HL-60 (cell line): Measurements from ENCODE around the gene POLG.

Source experiments
- DNase-seq, 2 experiments: peaks; one replicate each; pipeline ENCODE4 v3.0.0-alpha.2; 2010 to 2020; ENCODE audit warnings: low read depth in 1 of 2, low spot score in 1 of 2
- H3K27ac ChIP-seq: fragments of 250-450 bp; sonication (Bioruptor Pico); replicated peaks from 2 replicates; pipeline ENCODE4 v1.5.1; 2020; ENCODE audit warnings: mild to moderate bottlenecking, moderate library complexity
- H3K27me3 ChIP-seq: fragments of 250-450 bp; sonication (Bioruptor Pico); 2 replicates; pipeline ENCODE4 v1.5.1; 2021; ENCODE audit warnings: mild to moderate bottlenecking, moderate library complexity; ENCODE audit not compliant: insufficient read depth, poor library complexity, severe bottlenecking
- H3K4me3 ChIP-seq: replicated peaks from 2 replicates; pipeline ENCODE4 v1.5.1; 2011; ENCODE audit warnings: mild to moderate bottlenecking, control low read depth, low read length; ENCODE audit not compliant: insufficient read depth
- GABPA ChIP-seq: IDR thresholded peaks from 2 replicates; pipeline ENCODE4 v1.6.1; 2012; ENCODE audit warnings: low read depth
- POLR2AphosphoS5 ChIP-seq: IDR thresholded peaks from 2 replicates; pipeline ENCODE4 v1.6.1; 2012; ENCODE audit warnings: low read depth
- REST ChIP-seq: IDR thresholded peaks from 2 replicates; pipeline ENCODE4 v1.6.1; 2012; ENCODE audit warnings: low read depth; ENCODE audit not compliant: insufficient replicate concordance
- SPI1 ChIP-seq: IDR thresholded peaks from 2 replicates; pipeline ENCODE4 v1.6.1; 2012; ENCODE audit warnings: low read depth, mild to moderate bottlenecking, borderline replicate concordance
- TF ChIP-seq, protein P1 (sequence below): IDR thresholded peaks from one replicate; pipeline ENCODE4 v1.5.1; 2011; ENCODE audit warnings: low read length, control low read depth, inconsistent platforms; ENCODE audit not compliant: insufficient read depth

The POLG gene

DNA sequence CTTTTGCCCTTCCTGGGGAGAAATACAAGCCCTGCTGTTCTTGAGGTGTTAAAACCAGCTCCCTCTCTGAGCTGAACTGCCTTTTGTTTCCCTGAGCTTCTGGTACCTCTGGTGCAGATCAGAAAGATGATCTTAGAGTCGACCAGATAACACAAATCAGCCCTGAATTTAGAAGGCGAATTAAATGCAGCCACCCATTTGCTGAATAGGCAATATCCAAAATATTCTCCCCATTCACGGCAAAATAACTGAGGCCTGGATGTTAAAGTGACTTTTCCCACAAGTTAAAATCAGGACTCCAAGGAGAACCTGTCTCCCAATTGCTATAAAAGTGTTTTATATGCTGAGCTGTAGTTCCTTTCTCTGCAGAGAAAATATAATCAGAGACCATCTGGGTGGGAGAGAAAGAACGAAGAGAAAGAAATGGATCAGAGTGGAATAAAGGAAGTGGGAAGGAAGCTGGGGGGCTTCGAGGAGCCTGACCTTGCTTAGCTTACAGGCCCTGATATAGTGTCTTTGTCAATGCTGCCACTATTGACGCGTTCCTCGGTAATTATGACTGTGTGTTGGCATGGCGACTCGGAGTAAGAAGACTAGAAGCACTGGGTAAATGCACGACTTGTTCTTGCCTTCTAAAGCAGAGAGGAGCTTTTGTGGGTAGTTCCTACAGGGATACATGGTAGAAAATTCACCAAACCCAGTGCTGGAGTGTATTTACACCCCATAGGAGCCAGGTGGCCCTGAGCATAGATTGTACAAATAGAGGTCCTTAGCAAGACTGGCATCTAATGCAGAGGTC, 47.5 kb upstream of the POLG start:
- Histone ChIP-seq H3K27ac (no peak overlapping the region), H3K27me3 (peaks cover 32% of the 10 kb centered on the region), H3K4me3 (no peak overlapping the region)
- TF ChIP-seq, protein P1, sequence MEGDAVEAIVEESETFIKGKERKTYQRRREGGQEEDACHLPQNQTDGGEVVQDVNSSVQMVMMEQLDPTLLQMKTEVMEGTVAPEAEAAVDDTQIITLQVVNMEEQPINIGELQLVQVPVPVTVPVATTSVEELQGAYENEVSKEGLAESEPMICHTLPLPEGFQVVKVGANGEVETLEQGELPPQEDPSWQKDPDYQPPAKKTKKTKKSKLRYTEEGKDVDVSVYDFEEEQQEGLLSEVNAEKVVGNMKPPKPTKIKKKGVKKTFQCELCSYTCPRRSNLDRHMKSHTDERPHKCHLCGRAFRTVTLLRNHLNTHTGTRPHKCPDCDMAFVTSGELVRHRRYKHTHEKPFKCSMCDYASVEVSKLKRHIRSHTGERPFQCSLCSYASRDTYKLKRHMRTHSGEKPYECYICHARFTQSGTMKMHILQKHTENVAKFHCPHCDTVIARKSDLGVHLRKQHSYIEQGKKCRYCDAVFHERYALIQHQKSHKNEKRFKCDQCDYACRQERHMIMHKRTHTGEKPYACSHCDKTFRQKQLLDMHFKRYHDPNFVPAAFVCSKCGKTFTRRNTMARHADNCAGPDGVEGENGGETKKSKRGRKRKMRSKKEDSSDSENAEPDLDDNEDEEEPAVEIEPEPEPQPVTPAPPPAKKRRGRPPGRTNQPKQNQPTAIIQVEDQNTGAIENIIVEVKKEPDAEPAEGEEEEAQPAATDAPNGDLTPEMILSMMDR = no peak
- TF ChIP-seq POLR2AphosphoS5 (no peak), SPI1 (no peak), REST (no peak), GABPA (no peak)
- no peak for DNase-seq

DNA sequence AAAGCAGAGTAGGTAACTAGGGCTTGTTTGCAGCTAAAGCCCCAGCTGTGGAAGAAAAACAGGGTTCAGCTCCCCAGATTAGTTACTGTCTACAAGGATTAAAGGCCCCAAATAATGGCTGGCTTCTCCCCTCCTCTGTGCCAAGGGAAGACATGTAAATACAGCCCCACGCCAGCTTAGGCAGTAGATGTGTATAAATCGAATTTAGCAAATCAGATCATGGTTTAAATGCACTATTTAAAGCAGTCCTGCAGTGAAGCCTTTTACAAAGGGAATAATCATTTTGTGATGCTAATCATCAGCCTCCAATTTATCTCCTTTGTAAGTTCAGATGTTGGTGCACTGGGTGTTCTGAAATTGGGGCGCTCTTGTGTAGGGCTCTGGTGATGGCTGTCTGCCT, 46.7 kb upstream of the POLG start:
- no peak for DNase-seq
- peaks cover 34% of the 10 kb centered on the region for H3K27me3 ChIP-seq

GRCh38 chr15:89379818-89380217, 45.2 kb upstream of the POLG start:
- DNase-seq = no peak

More for the DNA sequence above, 46.7 kb upstream of the POLG start:
- Histone ChIP-seq H3K27ac (no peak overlapping the region), H3K4me3 (no peak overlapping the region)
- TF ChIP-seq GABPA = no peak
- TF ChIP-seq POLR2AphosphoS5 = no peak
- TF ChIP-seq, protein P1 = no peak
- no peak for TF ChIP-seq SPI1

More at GRCh38 chr15:89379818-89380217, 45.2 kb upstream of the POLG start:
- TF ChIP-seq REST (no peak), SPI1 (no peak), POLR2AphosphoS5 (no peak), GABPA (no peak)
- TF ChIP-seq, protein P1 = no peak
- no peak overlapping the region for H3K27ac ChIP-seq
- no peak overlapping the region for H3K4me3 ChIP-seq
- peaks cover 37% of the 10 kb centered on the region for H3K27me3 ChIP-seq
